ENCODE results near the gene ACADVL.

The ACADVL gene

GRCh38 chr17:7184091-7184488 lies 35.6 kb upstream of the ACADVL start:
- H3K4me1 ChIP-seq (ENCODE audit: control insufficient read depth, low read length) = no peaks in the 10 kb centered on the region
- no peaks in the 10 kb centered on the region for H4K20me1 ChIP-seq (ENCODE audit: control insufficient read depth, insufficient read depth, low read depth, low read length)
- no peak overlapping the region for H3K4me3 ChIP-seq (ENCODE audit: low read length)
- H3K9me2 ChIP-seq (replicated peaks; ENCODE audit: control insufficient read depth, low read length) = no peaks in the 10 kb centered on the region
- H3K36me3 ChIP-seq (ENCODE audit: control insufficient read depth, low read length) = no peaks in the 10 kb centered on the region
- TF ChIP-seq CTCF (IDR thresholded peaks at IDR 0.05; ENCODE audit: low read depth, low read length, poor library complexity, severe bottlenecking) (no peak), EZH2phosphoT487 (IDR thresholded peaks at IDR 0.05; ENCODE audit: borderline replicate concordance, low read length) (no peak)
- H3K27ac ChIP-seq (ENCODE audit: low read depth, low read length) = no peak overlapping the region
- peaks cover 3% of the 10 kb centered on the region; the same call in 1 of the 2 replicates for H3K27me3 ChIP-seq (ENCODE audit: control insufficient read depth, low read length)
- H3F3A ChIP-seq (ENCODE audit: control insufficient read depth, insufficient read depth) = no peaks in the 10 kb centered on the region
- H3K79me2 ChIP-seq (ENCODE audit: control insufficient read depth, low read length) = no peaks in the 10 kb centered on the region
- H3K4me2 ChIP-seq (ENCODE audit: low read length) = no peak overlapping the region
- no peaks in the 10 kb centered on the region for H3K9me3 ChIP-seq (ENCODE audit: control insufficient read depth, insufficient read depth, low read length)

DNA sequence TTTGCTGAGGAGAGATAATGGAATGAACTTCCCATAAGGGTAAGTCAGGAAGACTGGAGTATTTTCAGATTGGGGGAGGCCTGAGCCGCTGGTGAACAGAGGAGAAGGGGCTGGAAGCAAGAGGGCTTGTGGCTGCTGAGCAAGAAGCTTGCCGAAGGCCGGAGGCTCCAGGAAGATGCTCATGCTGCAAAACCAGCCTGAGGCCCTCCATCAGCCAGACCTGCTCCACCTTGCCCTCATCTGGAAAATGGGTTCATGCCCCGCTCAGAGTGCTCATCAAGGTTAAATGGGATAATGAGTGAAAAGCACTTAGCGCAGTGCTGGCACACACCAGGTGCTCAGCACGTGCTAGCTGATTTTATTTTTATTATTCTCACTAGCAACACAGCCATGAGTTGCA lies 35.1 kb upstream of the ACADVL start:
- no peaks in the 10 kb centered on the region for H3F3A ChIP-seq (ENCODE audit: control insufficient read depth, insufficient read depth)
- H3K4me2 ChIP-seq (ENCODE audit: low read length) = no peak overlapping the region
- no peaks in the 10 kb centered on the region for H3K79me2 ChIP-seq (ENCODE audit: control insufficient read depth, low read length)
- no peak overlapping the region for H3K27ac ChIP-seq (ENCODE audit: low read depth, low read length)
- H3K9me3 ChIP-seq (ENCODE audit: control insufficient read depth, insufficient read depth, low read length) = no peaks in the 10 kb centered on the region
- no peaks in the 10 kb centered on the region for H3K9me2 ChIP-seq (replicated peaks; ENCODE audit: control insufficient read depth, low read length)
- TF ChIP-seq EZH2phosphoT487 (IDR thresholded peaks at IDR 0.05; ENCODE audit: borderline replicate concordance, low read length) = no peak
- TF ChIP-seq CTCF (IDR thresholded peaks at IDR 0.05; ENCODE audit: low read depth, low read length, poor library complexity, severe bottlenecking) = no peak
- H3K4me3 ChIP-seq (ENCODE audit: low read length) = no peak overlapping the region
- no peaks in the 10 kb centered on the region for H3K36me3 ChIP-seq (ENCODE audit: control insufficient read depth, low read length)
- H3K27me3 ChIP-seq (ENCODE audit: control insufficient read depth, low read length) = peaks cover under 1% of the 10 kb centered on the region; the same call in 1 of the 2 replicates
- H4K20me1 ChIP-seq (ENCODE audit: control insufficient read depth, insufficient read depth, low read depth, low read length) = no peaks in the 10 kb centered on the region
- H3K4me1 ChIP-seq (ENCODE audit: control insufficient read depth, low read length) = no peaks in the 10 kb centered on the region

DNA sequence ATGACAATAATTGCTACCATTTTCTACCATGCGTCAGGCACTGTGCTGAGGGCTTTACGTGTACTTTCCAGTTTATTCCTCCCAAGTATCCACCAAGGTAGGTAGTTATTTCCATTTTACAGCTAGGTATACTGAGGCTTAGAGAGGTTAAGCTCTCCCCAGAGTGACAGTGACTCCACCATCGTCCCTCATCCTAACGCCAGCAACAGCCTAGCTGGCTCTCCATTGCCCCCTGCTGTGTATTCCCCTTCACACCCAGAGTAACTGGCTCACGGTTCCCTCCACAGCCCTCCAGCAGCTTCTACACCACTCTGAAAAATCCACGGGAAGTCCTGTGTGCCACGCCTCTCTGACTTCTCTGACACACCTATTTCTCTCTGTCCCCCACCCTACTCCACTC lies 33.5 kb upstream of the ACADVL start:
- Histone ChIP-seq H3K4me2 (ENCODE audit: low read length) (no peak overlapping the region), H3K9me2 (replicated peaks; ENCODE audit: control insufficient read depth, low read length) (no peaks in the 10 kb centered on the region), H3K27me3 (ENCODE audit: control insufficient read depth, low read length) (no peaks in the 10 kb centered on the region), H3F3A (ENCODE audit: control insufficient read depth, insufficient read depth) (no peaks in the 10 kb centered on the region), H3K36me3 (ENCODE audit: control insufficient read depth, low read length) (peaks cover 4% of the 10 kb centered on the region), H3K9me3 (ENCODE audit: control insufficient read depth, insufficient read depth, low read length) (no peaks in the 10 kb centered on the region), H3K4me3 (ENCODE audit: low read length) (no peak overlapping the region), H3K27ac (ENCODE audit: low read depth, low read length) (no peak overlapping the region), H4K20me1 (ENCODE audit: control insufficient read depth, insufficient read depth, low read depth, low read length) (no peaks in the 10 kb centered on the region), H3K79me2 (ENCODE audit: control insufficient read depth, low read length) (no peaks in the 10 kb centered on the region), H3K4me1 (ENCODE audit: control insufficient read depth, low read length) (no peaks in the 10 kb centered on the region)
- TF ChIP-seq EZH2phosphoT487 (IDR thresholded peaks at IDR 0.05; ENCODE audit: borderline replicate concordance, low read length) (no peak), CTCF (IDR thresholded peaks at IDR 0.05; ENCODE audit: low read depth, low read length, poor library complexity, severe bottlenecking) (peak; percentile 52)

Measured in DOHH2 (cell line).